ENCODE data around the gene ATP6V1E1.
A peak's percentile ranks its signal among the peaks of the same experiment; 100 is the strongest.
"Not testable (repeated sequence)": the region's sequence is repeated elsewhere in the genome, so short reads cannot be mapped to it uniquely, and the experiment has no call there.

Gene ATP6V1E1

GRCh38 chr22:17628406-17629172 is at the start of gene ATP6V1E1:
TSS of gene ATP6V1E1 (minus strand) at chr22:17628749. CDS start at chr22:17628635, 114 bp downstream.
- H3K36me3 ChIP-seq = peaks cover 19% of the 10 kb centered on the region
- peaks cover 48% of the 10 kb centered on the region for H4K20me1 ChIP-seq
- H3K27me3 ChIP-seq = no peaks in the 10 kb centered on the region
- H3K4me3 ChIP-seq = peak within 1 kb of the TSS; percentile 97
- H3K9me3 ChIP-seq = no peaks in the 10 kb centered on the region
- peaks cover 28% of the 10 kb centered on the region for H3K4me1 ChIP-seq
- peak within 1 kb of the TSS; percentile 90 for H3K9ac ChIP-seq
- no peak for TF ChIP-seq Cebpa-rat (IDR thresholded peaks at IDR 0.05)
- peak within 1 kb of the TSS; percentile 89 for H3K27ac ChIP-seq
- H3K4me2 ChIP-seq = peak within 1 kb of the TSS; percentile 97

- peaks cover 21% of the 10 kb centered on the region for H3K36me3 ChIP-seq
- H3K9me3 ChIP-seq = no peaks in the 10 kb centered on the region; the same call in 1 of the 2 replicates
- no peak overlapping the region for H3K27ac ChIP-seq
- H3K4me1 ChIP-seq = no peaks in the 10 kb centered on the region
- H4K20me1 ChIP-seq = peaks cover 59% of the 10 kb centered on the region
- H3K4me3 ChIP-seq = no peak overlapping the region
- H3K9ac ChIP-seq = no peak overlapping the region
- no peaks in the 10 kb centered on the region for H3K27me3 ChIP-seq
- H3K4me2 ChIP-seq = no peak overlapping the region
- no peak for TF ChIP-seq Cebpa-rat (IDR thresholded peaks at IDR 0.05)
Observed at GRCh38 chr22:17675584-17675983, 47.0 kb upstream of the ATP6V1E1 start.

- Histone ChIP-seq H3K27ac (no peak overlapping the region), H3K27me3 (no peaks in the 10 kb centered on the region), H3K36me3 (peaks cover 32% of the 10 kb centered on the region), H4K20me1 (peaks cover 56% of the 10 kb centered on the region), H3K4me1 (no peaks in the 10 kb centered on the region), H3K9me3 (peaks cover 5% of the 10 kb centered on the region), H3K4me2 (no peak overlapping the region), H3K4me3 (no peak overlapping the region), H3K9ac (no peak overlapping the region)
- no peak for TF ChIP-seq Cebpa-rat (IDR thresholded peaks at IDR 0.05)
Observed at GRCh38 chr22:17674152-17674551, 45.6 kb upstream of the ATP6V1E1 start.

- Histone ChIP-seq H3K9ac (no peak overlapping the region), H3K9me3 (peaks cover 6% of the 10 kb centered on the region), H3K27me3 (no peaks in the 10 kb centered on the region), H3K4me2 (no peak overlapping the region), H3K36me3 (peaks cover 45% of the 10 kb centered on the region), H4K20me1 (peaks cover 39% of the 10 kb centered on the region), H3K4me1 (no peaks in the 10 kb centered on the region), H3K27ac (no peak overlapping the region), H3K4me3 (no peak overlapping the region)
- no peak for TF ChIP-seq Cebpa-rat (IDR thresholded peaks at IDR 0.05)
Observed at GRCh38 chr22:17672417-17672991, 44.0 kb upstream of the ATP6V1E1 start.

- not testable (repeated sequence) for H3K27me3 ChIP-seq, H3K9ac ChIP-seq, H3K27ac ChIP-seq, H3K4me1 ChIP-seq, H3K4me3 ChIP-seq, H3K4me2 ChIP-seq
- H3K36me3 ChIP-seq = peaks cover 54% of the 10 kb centered on the region
- peaks cover 32% of the 10 kb centered on the region for H4K20me1 ChIP-seq
- peaks cover 15% of the 10 kb centered on the region for H3K9me3 ChIP-seq
Observed at GRCh38 chr22:17671521-17672092, 43.1 kb upstream of the ATP6V1E1 start.

GRCh38 chr22:17665854-17666253 is 37.3 kb upstream of the ATP6V1E1 start:
- TF ChIP-seq Cebpa-rat (IDR thresholded peaks at IDR 0.05) = no peak
- Histone ChIP-seq H3K4me2 (no peak overlapping the region), H3K27me3 (no peaks in the 10 kb centered on the region), H3K9me3 (peaks cover 58% of the 10 kb centered on the region), H3K4me1 (no peaks in the 10 kb centered on the region), H3K9ac (no peak overlapping the region), H3K36me3 (peaks cover 96% of the 10 kb centered on the region), H3K4me3 (no peak overlapping the region), H3K27ac (no peak overlapping the region), H4K20me1 (no peaks in the 10 kb centered on the region)

- Histone ChIP-seq H3K27ac (no peak overlapping the region), H3K36me3 (peaks cover 96% of the 10 kb centered on the region)
Observed at GRCh38 chr22:17665248-17665647, 36.7 kb upstream of the ATP6V1E1 start.

GRCh38 chr22:17664414-17665055 is 36.0 kb upstream of the ATP6V1E1 start:
- TF ChIP-seq Cebpa-rat (IDR thresholded peaks at IDR 0.05) = no peak
- Histone ChIP-seq H3K27ac (no peak overlapping the region), H3K27me3 (no peaks in the 10 kb centered on the region), H3K4me2 (no peak overlapping the region), H4K20me1 (no peaks in the 10 kb centered on the region), H3K4me1 (no peaks in the 10 kb centered on the region), H3K9me3 (peaks cover 56% of the 10 kb centered on the region), H3K4me3 (peak overlapping the region; percentile 46), H3K9ac (no peak overlapping the region), H3K36me3 (peaks cover 97% of the 10 kb centered on the region)

More at GRCh38 chr22:17665248-17665647, 36.7 kb upstream of the ATP6V1E1 start:
- no peaks in the 10 kb centered on the region for H3K27me3 ChIP-seq
- H3K9ac ChIP-seq = no peak overlapping the region
- H3K9me3 ChIP-seq = peaks cover 58% of the 10 kb centered on the region
- H4K20me1 ChIP-seq = no peaks in the 10 kb centered on the region
- no peak overlapping the region for H3K4me2 ChIP-seq
- H3K4me3 ChIP-seq = no peak overlapping the region
- H3K4me1 ChIP-seq = no peaks in the 10 kb centered on the region
- no peak for TF ChIP-seq Cebpa-rat (IDR thresholded peaks at IDR 0.05)

GRCh38 chr22:17656870-17657395 is 28.4 kb upstream of the ATP6V1E1 start:
- Histone ChIP-seq H3K9me3 (peaks cover under 1% of the 10 kb centered on the region; the same call in 1 of the 2 replicates), H3K4me3 (no peak overlapping the region), H3K9ac (no peak overlapping the region), H3K4me2 (no peak overlapping the region), H4K20me1 (peaks cover 14% of the 10 kb centered on the region; the same call in 1 of the 2 replicates), H3K27ac (no peak overlapping the region), H3K36me3 (peaks cover 84% of the 10 kb centered on the region), H3K4me1 (no peaks in the 10 kb centered on the region), H3K27me3 (no peaks in the 10 kb centered on the region)
- TF ChIP-seq Cebpa-rat (IDR thresholded peaks at IDR 0.05) = no peak

All from BLaER1 (cell line).